MCF 10A (cell line): ENCODE results near the gene GYG1. TPM values are rescaled to one million over a fixed set of nuclear protein-coding genes. Genes with fewer than 3 reads are reported as not detected.
A peak's percentile ranks its signal among the peaks of the same experiment; 100 is the strongest.

Experiments used
- Bru-seq: library from RNA; stranded (reverse); fragments of 400-500 nt; gene quantifications from one replicate; lab custom pipeline; 2021; lab: Mats Ljungman, UMichigan
- BruChase-seq, 2 experiments: library from RNA; stranded (reverse); fragments of 400-500 nt; gene quantifications; one replicate each; lab custom pipeline; 2021; lab: Mats Ljungman, UMichigan
- BruUV-seq: library from RNA; stranded (reverse); fragments of 400-500 nt; replicated peaks from 2 replicates; lab custom pipeline; 2021; lab: Mats Ljungman, UMichigan
- CTCF ChIA-PET: fragments of 300-600 bp; sonication (Branson Sonifier 250); formaldehyde crosslinking; extraction: SDS; loops from one replicate; lab custom pipeline; 2021; ENCODE audit warnings: antibody characterized with exemption, inconsistent platforms; lab: Yijun Ruan, JAX
- POLR2A ChIA-PET: fragments of 300-600, 350-650 bp; sonication (Branson Sonifier 250); formaldehyde crosslinking; extraction: SDS; loops from one replicate; lab custom pipeline; 2020; ENCODE audit warnings: antibody characterized with exemption, inconsistent platforms; lab: Yijun Ruan, JAX
- DNase-seq: peaks from one replicate; pipeline ENCODE4 v3.0.0-alpha.2; 2018; ENCODE audit not compliant: unreplicated experiment
- H3K27ac Mint-ChIP-seq: one replicate; pipeline ENCODE4 v1.8.0; 2022; ENCODE audit warnings: mild to moderate bottlenecking, low read depth, mixed read lengths; ENCODE audit not compliant: unreplicated experiment
- H3K27me3 Mint-ChIP-seq: one replicate; pipeline ENCODE4 v1.8.0; 2022; ENCODE audit warnings: mixed read lengths; ENCODE audit not compliant: insufficient read depth, unreplicated experiment
- H3K36me3 Mint-ChIP-seq: one replicate; pipeline ENCODE4 v1.8.0; 2022; ENCODE audit warnings: mild to moderate bottlenecking, moderate library complexity, mixed read lengths; ENCODE audit not compliant: insufficient read depth, unreplicated experiment
- H3K4me1 Mint-ChIP-seq: one replicate; pipeline ENCODE4 v1.8.0; 2022; ENCODE audit warnings: mixed read lengths; ENCODE audit not compliant: insufficient read depth, unreplicated experiment
- H3K4me3 Mint-ChIP-seq: one replicate; pipeline ENCODE4 v1.8.0; 2022; ENCODE audit warnings: mild to moderate bottlenecking, moderate library complexity, mixed read lengths; ENCODE audit not compliant: unreplicated experiment
- H3K9me3 Mint-ChIP-seq: one replicate; pipeline ENCODE4 v1.8.0; 2022; ENCODE audit warnings: mixed read lengths; ENCODE audit not compliant: unreplicated experiment
- CTCF ChIP-seq: fragments of 200-600 bp; IDR thresholded peaks from one replicate; pipeline ENCODE4 v1.8.0; 2022; ENCODE audit warnings: antibody characterized with exemption, mild to moderate bottlenecking; ENCODE audit not compliant: unreplicated experiment
- intact Hi-C: fragments of 100-400 bp; cut with micrococcal nuclease; formaldehyde crosslinking; loops from 2 replicates; pipeline ENCODE4 v1.14.1; 2022
- long read RNA-seq: library from polyadenylated mRNA; stranded (forward); transcript quantifications from one replicate; pipeline ENCODE4 v2.0.0, GENCODE V29; 2022
- total RNA-seq: library from RNA; stranded (reverse); gene quantifications from 2 replicates; pipeline ENCODE4 v1.2.3, GENCODE V29; 2022

The GYG1 gene
- total RNA-seq (22.3 and 25.4 TPM in 2 replicates), Bru-seq, nascent RNA (percentile 72 among the genes with signal in this experiment), BruChase-seq, experiment 1, labeled RNA remaining after a 6-hour chase (percentile 65 among the genes with signal in this experiment), BruChase-seq, experiment 2, labeled RNA remaining after a 2-hour chase (percentile 57 among the genes with signal in this experiment)
- long read RNA-seq, transcript GYG1-201 (7 exons, 1,890 nt): major isoform, 22 of 28 reads
- long read RNA-seq, partial matches to known transcripts: 3 of 28 reads
- long read RNA-seq, other reads (novel, unspliced or antisense): 1 of 28 reads

GRCh38 chr3:148991219-148992026 is at the start of gene GYG1:
Gene GYG1, plus strand, starts transcription at chr3:148991540. Its CDS starts 101 bp downstream, at chr3:148991641.
- no TSS peak for BruUV-seq

GRCh38 chr3:148943506-148944205 is 47.7 kb upstream of the GYG1 start:
- DNase-seq: peak; percentile 91
- Mint-ChIP-seq H3K36me3 (peaks cover 6% of the 10 kb centered on the region), H3K27me3 (peaks cover 53% of the 10 kb centered on the region), H3K4me1 (no peaks in the 10 kb centered on the region), H3K4me3 (no peak overlapping the region), H3K9me3 (no peaks in the 10 kb centered on the region), H3K27ac (no peak overlapping the region)
- peak; percentile 71 for TF ChIP-seq CTCF
- no TSS peak for BruUV-seq
- ChIA-PET POLR2A (interaction anchor here (0.7 to 1.3 kb wide), 2 partner anchors 74 to 81 kb away, joined by 3 read pairs; no protein-coding TSS in a partner anchor), CTCF (interaction anchor here (0.6 to 10.7 kb wide), 15 partner anchors 10 to 565 kb away, joined by 3 to 296 read pairs (median 5); partner anchors contain the start of gene CPA3)
- intact Hi-C loops: loop anchor here (1.0 to 10.0 kb wide), 4 partner anchors 82 to 639 kb away; no protein-coding TSS in a partner anchor

More at GRCh38 chr3:148991219-148992026, at the start of gene GYG1:
- H3K9me3 Mint-ChIP-seq: no peaks in the 10 kb centered on the region
- H3K27ac Mint-ChIP-seq: no peak within 1 kb of the TSS
- intact Hi-C loops: no loop called here
- peaks cover 7% of the 10 kb centered on the region for H3K4me1 Mint-ChIP-seq
- ChIA-PET CTCF (interaction anchor here (0.6 to 2.0 kb wide), 7 partner anchors 10 to 36 kb away, joined by 3 to 6 read pairs (median 3); no protein-coding TSS in a partner anchor), POLR2A (interaction anchor here (0.6 to 2.4 kb wide), 4 partner anchors 9 to 216 kb away, joined by 3 to 10 read pairs (median 3); no protein-coding TSS in a partner anchor)
- peaks cover 3% of the 10 kb centered on the region for H3K27me3 Mint-ChIP-seq
- DNase-seq: peak; percentile 80
- no peak for TF ChIP-seq CTCF
- peak within 1 kb of the TSS; percentile 72 for H3K4me3 Mint-ChIP-seq
- H3K36me3 Mint-ChIP-seq: peaks cover 6% of the 10 kb centered on the region

- intact Hi-C loops: loop anchor here (10.0 kb wide), 1 partner anchor 640 kb away; no protein-coding TSS in a partner anchor
- no TSS peak for BruUV-seq
- CTCF ChIA-PET: interaction anchor here (0.7 to 10.7 kb wide), 9 partner anchors 10 to 605 kb away, joined by 3 to 296 read pairs (median 4); partner anchors contain the start of gene CPA3
- Mint-ChIP-seq H3K27ac (no peak overlapping the region), H3K27me3 (peaks cover 39% of the 10 kb centered on the region), H3K4me3 (no peak overlapping the region), H3K4me1 (no peaks in the 10 kb centered on the region), H3K9me3 (no peaks in the 10 kb centered on the region), H3K36me3 (peaks cover 6% of the 10 kb centered on the region)
- TF ChIP-seq CTCF: no peak
- POLR2A ChIA-PET: interaction anchor here (0.6 kb wide), 2 partner anchors 569 to 791 kb away, joined by 3 to 4 read pairs; no protein-coding TSS in a partner anchor
- DNase-seq: no peak
These were observed 46.2 kb upstream of the GYG1 start for GRCh38 chr3:148945116-148945515.
